Naive thymus-derived CD8-positive, alpha-beta T cell (primary cell): ENCODE measurements around the gene BMP8A. TPM values are rescaled to one million over a fixed set of nuclear protein-coding genes. Genes with fewer than 3 reads are reported as not detected.

Experiments used
- ATAC-seq, 2 donors: fragments of 150-1000 bp; cut with Tn5 transposase in 1 of 2; sonication (Bioruptor Pico), chemical (Tn5 transposase) in 1 of 2; 1 replicate in 1 of 2; 2 replicates in 1 of 2; pipeline ENCODE4 v1.10.0; 2021; ENCODE audit warnings: mild to moderate bottlenecking in 2 of 2, moderate library complexity in 2 of 2
- POLR2A ChIA-PET: fragments of 350-600 bp; sonication (Branson Sonifier 250); formaldehyde crosslinking; loops from one replicate; lab custom pipeline; 2021; ENCODE audit warnings: antibody characterized with exemption; lab: Charles Lee
- DNase-seq, 10 donors: peaks; one replicate each; pipeline versions ENCODE4 v3.0.0 to v3.0.0-alpha.2; 2020 to 2022
- H3K27ac Mint-ChIP-seq, 10 donors: one replicate each; pipeline ENCODE4 v1.8.0; 2020 to 2022; ENCODE audit warnings: mild to moderate bottlenecking in 10 of 10, mixed read lengths in 10 of 10, moderate library complexity in 4 of 10, inconsistent platforms in 1 of 10
- H3K27me3 Mint-ChIP-seq, 5 donors: one replicate each; pipeline ENCODE4 v1.8.0; 2021 to 2022; ENCODE audit warnings: mixed read lengths in 5 of 5
- H3K36me3 Mint-ChIP-seq, 3 donors: one replicate each; pipeline ENCODE4 v1.8.0; 2020 to 2022; ENCODE audit warnings: mixed read lengths in 3 of 3, mild to moderate bottlenecking in 2 of 3, inconsistent platforms in 1 of 3
- H3K4me1 Mint-ChIP-seq, 4 donors: one replicate each; pipeline ENCODE4 v1.8.0; 2021 to 2022; ENCODE audit warnings: mixed read lengths in 4 of 4
- H3K4me3 Mint-ChIP-seq, 10 donors: one replicate each; pipeline ENCODE4 v1.8.0; 2020 to 2022; ENCODE audit warnings: mild to moderate bottlenecking in 10 of 10, mixed read lengths in 10 of 10, moderate library complexity in 6 of 10, inconsistent platforms in 1 of 10
- H3K9me3 Mint-ChIP-seq, 9 donors: one replicate each; pipeline ENCODE4 v1.8.0; 2020 to 2022; ENCODE audit warnings: mixed read lengths in 9 of 9, mild to moderate bottlenecking in 3 of 9, inconsistent platforms in 1 of 9, moderate library complexity in 1 of 9
- polyA plus RNA-seq, 3 donors: library from polyadenylated mRNA; unstranded; fragments of 300-500 nt; fragmentation: Illumina TruSeq; gene quantifications; one replicate each; pipeline ENCODE4 v1.2.3, GENCODE V29; 2021
- total RNA-seq, 8 experiments: library from RNA in 2 of 8; stranded (reverse) in 2 of 8; gene quantifications; one replicate each; pipeline ENCODE4 v1.2.3 and lab custom pipeline; 2021 to 2026

The BMP8A gene
- total and polyA plus RNA-seq, 5 experiments from 2014 or later: not detected

- Mint-ChIP-seq H3K27ac (peak overlapping the region in 7 of 10 donors; percentile 9 to 75 (median 47)), H3K4me1 (peaks cover 21 to 52% (median 50%) of the 10 kb centered on the region in 4 donors), H3K27me3 (no peaks in the 10 kb centered on the region), H3K9me3 (no peaks in the 10 kb centered on the region), H3K4me3 (peak overlapping the region in 5 of 10 donors; percentile 8 to 92 (median 88)), H3K36me3 (peaks cover 0 to 72% (median 13%) of the 10 kb centered on the region in 3 donors)
- ATAC-seq: no peak
- POLR2A ChIA-PET: interaction anchor here (0.5 to 0.6 kb wide), 3 partner anchors 24 to 802 kb away, joined by 3 to 4 read pairs (median 3); no protein-coding TSS in a partner anchor
- DNase-seq: no peak
Measured at GRCh38 chr1:39572379-39573096, 81.1 kb downstream of the BMP8A start.

DNA sequence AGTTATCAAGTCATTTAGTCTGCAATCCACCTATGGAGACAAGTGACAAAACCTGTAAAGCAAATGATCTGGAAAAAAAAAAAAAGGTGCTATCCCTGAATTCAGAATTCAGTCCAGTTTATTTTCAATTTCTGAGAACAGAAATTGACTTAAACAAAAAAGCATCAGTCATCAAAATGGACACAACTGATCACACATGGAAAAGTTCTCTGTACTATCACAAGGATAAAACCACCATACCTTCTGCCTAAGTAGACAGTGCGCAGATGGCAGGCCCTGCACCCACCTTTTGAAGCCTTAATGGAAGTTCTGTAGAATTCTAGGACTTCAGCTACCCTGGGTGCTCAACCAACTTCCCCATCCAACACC, 81.6 kb downstream of the BMP8A start:
- H3K4me1 Mint-ChIP-seq: peaks cover 21 to 53% (median 50%) of the 10 kb centered on the region in 4 donors
- no peaks in the 10 kb centered on the region for H3K9me3 Mint-ChIP-seq
- no peak for DNase-seq
- peaks cover 0 to 67% (median 13%) of the 10 kb centered on the region in 3 donors for H3K36me3 Mint-ChIP-seq
- no peaks in the 10 kb centered on the region for H3K27me3 Mint-ChIP-seq
- H3K27ac Mint-ChIP-seq: peak overlapping the region in 7 of 10 donors; percentile 46 to 75 (median 60)
- H3K4me3 Mint-ChIP-seq: peak overlapping the region in 9 of 10 donors; percentile 16 to 93 (median 91)
- POLR2A ChIA-PET: interaction anchor here (0.5 to 0.6 kb wide), 2 partner anchors 24 to 802 kb away, joined by 3 read pairs; no protein-coding TSS in a partner anchor
- ATAC-seq: no peak

- peak overlapping the region; percentile 87 to 94 (median 92) for H3K4me3 Mint-ChIP-seq
- peak overlapping the region in 9 of 10 donors; percentile 75 to 97 (median 94) for H3K27ac Mint-ChIP-seq
- H3K27me3 Mint-ChIP-seq: no peaks in the 10 kb centered on the region
- ATAC-seq (no peak), DNase-seq (no peak)
- H3K4me1 Mint-ChIP-seq: peaks cover 19 to 53% (median 50%) of the 10 kb centered on the region in 4 donors
- no peaks in the 10 kb centered on the region for H3K9me3 Mint-ChIP-seq
- peaks cover 0 to 58% (median 9%) of the 10 kb centered on the region in 3 donors for H3K36me3 Mint-ChIP-seq
- POLR2A ChIA-PET: interaction anchor here (0.6 to 2.9 kb wide), 2 partner anchors 13 to 165 kb away, joined by 3 to 18 read pairs; partner anchors contain the start of gene PPIE
Measured at GRCh38 chr1:39573736-39574624, 82.5 kb downstream of the BMP8A start.

DNA sequence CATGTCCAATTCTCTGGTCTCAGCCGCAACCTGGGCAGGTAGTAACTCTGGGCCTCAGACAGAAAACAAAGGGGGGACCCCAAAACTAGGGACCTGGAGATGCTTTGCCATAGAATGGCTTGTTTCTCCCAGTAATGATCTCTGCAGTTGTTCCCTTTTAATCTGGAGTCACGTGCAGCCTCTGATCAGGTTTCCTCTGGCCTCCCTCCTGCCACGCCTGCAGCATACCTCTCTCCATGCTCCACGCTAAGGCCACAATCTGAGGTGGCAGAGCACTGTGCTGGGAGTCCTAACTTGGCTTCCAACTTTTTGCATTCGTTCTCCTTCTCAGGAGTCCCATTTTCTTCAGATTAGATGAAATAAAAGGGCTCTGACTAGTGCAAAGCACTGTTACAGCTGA, 83.2 kb downstream of the BMP8A start:
- Mint-ChIP-seq H3K27ac (peak overlapping the region; percentile 75 to 97 (median 94)), H3K9me3 (no peaks in the 10 kb centered on the region), H3K4me3 (peak overlapping the region; percentile 87 to 94 (median 92)), H3K4me1 (peaks cover 19 to 53% (median 50%) of the 10 kb centered on the region in 4 donors), H3K36me3 (peaks cover 0 to 51% (median 5%) of the 10 kb centered on the region in 3 donors), H3K27me3 (no peaks in the 10 kb centered on the region)
- POLR2A ChIA-PET: interaction anchor here (2.9 kb wide), 1 partner anchor 14 kb away, joined by 18 read pairs; no protein-coding TSS in a partner anchor
- ATAC-seq (no peak), DNase-seq (no peak)

Other genes starting within 250 kb of the BMP8A start
- gene PABPC4, start 85.2 kb downstream of the BMP8A start, total RNA-seq: 100 to 1,000 TPM; 287 to 297 TPM
- gene PABPC4, start 85.2 kb downstream of the BMP8A start, polyA plus RNA-seq: 10 to 100 TPM; 28.7 to 44.9 (median 37.2) TPM
- gene HEYL, start 148.0 kb downstream of the BMP8A start, total RNA-seq: under 1 TPM in 1 of 2 experiments, not detected in 1; 0.11 TPM
- gene HEYL, start 148.0 kb downstream of the BMP8A start, polyA plus RNA-seq: under 1 TPM in 1 of 3 donors, not detected in 2; 0.30 TPM
- gene NT5C1A, start 180.5 kb downstream of the BMP8A start, total RNA-seq: under 1 TPM; 0.71 to 0.88 TPM
- not detected for gene NT5C1A, start 180.5 kb downstream of the BMP8A start, polyA plus RNA-seq
- 10 to 100 TPM; 31.9 to 32.5 TPM for gene HPCAL4, start 199.8 kb downstream of the BMP8A start, total RNA-seq
- 1 to 10 TPM; 2.1 to 4.6 (median 3.9) TPM for gene HPCAL4, start 199.8 kb downstream of the BMP8A start, polyA plus RNA-seq
- gene PPIE, start 247.2 kb downstream of the BMP8A start, total RNA-seq: 10 to 100 TPM; 86.9 to 88.3 TPM
- 100 to 1,000 TPM; 101 to 123 (median 102) TPM for gene PPIE, start 247.2 kb downstream of the BMP8A start, polyA plus RNA-seq